ENCODE data around the gene LGI2. TPM values are rescaled to one million over a fixed set of nuclear protein-coding genes. Genes with fewer than 3 reads are reported as not detected.

The LGI2 gene
- total RNA-seq, 1 donor, result not detected

- no peak overlapping the region for H3K4me3 ChIP-seq (ENCODE audit: low read depth, low read length)
- no peak for DNase-seq (ENCODE audit: low read depth)
- no peak for TF ChIP-seq CTCF (IDR thresholded peaks at IDR 0.05; ENCODE audit: insufficient read depth, low read depth, low read length)
Measured at GRCh38 chr4:24970635-24971034, 60.1 kb downstream of the LGI2 start.

GRCh38 chr4:24970191-24970590 lies 60.6 kb downstream of the LGI2 start:
- no peak for TF ChIP-seq CTCF (IDR thresholded peaks at IDR 0.05; ENCODE audit: insufficient read depth, low read depth, low read length)
- DNase-seq (ENCODE audit: low read depth), result no peak
- H3K4me3 ChIP-seq (ENCODE audit: low read depth, low read length), result no peak overlapping the region

GRCh38 chr4:24969486-24969885 lies 61.3 kb downstream of the LGI2 start:
- no peak for DNase-seq (ENCODE audit: low read depth)
- H3K4me3 ChIP-seq (ENCODE audit: low read depth, low read length), result no peak overlapping the region
- no peak for TF ChIP-seq CTCF (IDR thresholded peaks at IDR 0.05; ENCODE audit: insufficient read depth, low read depth, low read length)

GRCh38 chr4:24968992-24969391 lies 61.8 kb downstream of the LGI2 start:
- H3K4me3 ChIP-seq (ENCODE audit: low read depth, low read length), result no peak overlapping the region
- TF ChIP-seq CTCF (IDR thresholded peaks at IDR 0.05; ENCODE audit: insufficient read depth, low read depth, low read length), result no peak
- no peak for DNase-seq (ENCODE audit: low read depth)

GRCh38 chr4:24968278-24968677 lies 62.5 kb downstream of the LGI2 start:
- no peak overlapping the region for H3K4me3 ChIP-seq (ENCODE audit: low read depth, low read length)
- DNase-seq (ENCODE audit: low read depth), result no peak
- TF ChIP-seq CTCF (IDR thresholded peaks at IDR 0.05; ENCODE audit: insufficient read depth, low read depth, low read length), result no peak

- TF ChIP-seq CTCF (IDR thresholded peaks at IDR 0.05; ENCODE audit: insufficient read depth, low read depth, low read length), result no peak
- no peak for DNase-seq (ENCODE audit: low read depth)
- H3K4me3 ChIP-seq (ENCODE audit: low read depth, low read length), result no peak overlapping the region
Measured at GRCh38 chr4:24967346-24967745, 63.4 kb downstream of the LGI2 start.

- H3K4me3 ChIP-seq (ENCODE audit: low read depth, low read length), result no peak overlapping the region
- TF ChIP-seq CTCF (IDR thresholded peaks at IDR 0.05; ENCODE audit: insufficient read depth, low read depth, low read length), result no peak
- DNase-seq (ENCODE audit: low read depth), result no peak
Measured at GRCh38 chr4:24966076-24966475, 64.7 kb downstream of the LGI2 start.

Measured in fibroblast of villous mesenchyme (primary cell).